ENCODE results near the gene TMEM204. TPM values are rescaled to one million over a fixed set of nuclear protein-coding genes. Genes with fewer than 3 reads are reported as not detected.
A peak's percentile ranks its signal among the peaks of the same experiment; 100 is the strongest.

TMEM204 gene
- total and polyA plus RNA-seq, 3 experiments from 2014 or later: 27.1 to 68.4 (median 30.9) TPM

- no peak overlapping the region for H3K4me3 ChIP-seq (ENCODE audit: low read length)
- peaks cover 0 to 90% (median 13%) of the 10 kb centered on the region in 3 donors for H3K36me3 Mint-ChIP-seq
- peaks cover 20% of the 10 kb centered on the region for H3K36me3 ChIP-seq (ENCODE audit: insufficient read depth, low read length)
- no peaks in the 10 kb centered on the region for H3K27me3 ChIP-seq (ENCODE audit: insufficient read depth, low read length, poor library complexity, severe bottlenecking)
- no peaks in the 10 kb centered on the region for H3K9me3 ChIP-seq (ENCODE audit: low read length)
- peaks cover 52% of the 10 kb centered on the region for H3K4me1 ChIP-seq (ENCODE audit: insufficient read depth, low read length)
- H3K4me1 Mint-ChIP-seq: peaks cover 45 to 89% (median 68%) of the 10 kb centered on the region in 3 donors
- CTCF ChIA-PET: interaction anchor here (0.8 to 1.0 kb wide), 2 partner anchors 12 to 181 kb away, joined by 3 read pairs; partner anchors contain the start of gene TMEM204
- DNase-seq: peak in 1 of 5 donors; percentile 47
- no peaks in the 10 kb centered on the region for H3K9me3 Mint-ChIP-seq
- POLR2A ChIA-PET: interaction anchor here (0.6 to 1.3 kb wide), 2 partner anchors 15 to 789 kb away, joined by 3 to 5 read pairs; no protein-coding TSS in a partner anchor
- H3K27ac ChIP-seq (ENCODE audit: low read depth, low read length): no peak overlapping the region
- H3K4me3 Mint-ChIP-seq: peak overlapping the region in 4 of 7 donors; percentile 25 to 60 (median 48)
- H3K27ac Mint-ChIP-seq: peak overlapping the region; percentile 18 to 86 (median 71)
- H3K27me3 Mint-ChIP-seq: no peaks in the 10 kb centered on the region
Observed at GRCh38 chr16:1545044-1546040, 11.9 kb downstream of the TMEM204 start.

GRCh38 chr16:1546430-1546829, 13.0 kb downstream of the TMEM204 start:
- Histone ChIP-seq H3K9me3 (ENCODE audit: low read length) (no peaks in the 10 kb centered on the region), H3K36me3 (ENCODE audit: insufficient read depth, low read length) (peaks cover 14% of the 10 kb centered on the region), H3K4me1 (ENCODE audit: insufficient read depth, low read length) (peaks cover 49% of the 10 kb centered on the region), H3K4me3 (ENCODE audit: low read length) (no peak overlapping the region), H3K27ac (ENCODE audit: low read depth, low read length) (no peak overlapping the region), H3K27me3 (ENCODE audit: insufficient read depth, low read length, poor library complexity, severe bottlenecking) (no peaks in the 10 kb centered on the region)
- H3K9me3 Mint-ChIP-seq: no peaks in the 10 kb centered on the region
- H3K27me3 Mint-ChIP-seq: no peaks in the 10 kb centered on the region
- CTCF ChIA-PET: interaction anchor here (0.5 kb wide), 1 partner anchor 121 kb away, joined by 3 read pairs; no protein-coding TSS in a partner anchor
- POLR2A ChIA-PET: interaction anchor here (0.7 kb wide), 1 partner anchor 11 kb away, joined by 3 read pairs; no protein-coding TSS in a partner anchor
- H3K4me1 Mint-ChIP-seq: peaks cover 40 to 90% (median 63%) of the 10 kb centered on the region in 3 donors
- peaks cover 0 to 87% (median 11%) of the 10 kb centered on the region in 3 donors for H3K36me3 Mint-ChIP-seq
- H3K4me3 Mint-ChIP-seq: peak overlapping the region in 2 of 7 donors; percentile 20 to 69
- H3K27ac Mint-ChIP-seq: peak overlapping the region in 1 of 8 donors; percentile 21
- DNase-seq: no peak

- ChIA-PET CTCF (interaction anchor here (1.1 kb wide), 1 partner anchor 159 kb away, joined by 3 read pairs; no protein-coding TSS in a partner anchor), POLR2A (no interaction called here)
- H3K9me3 Mint-ChIP-seq: no peaks in the 10 kb centered on the region
- no peak for DNase-seq
- Histone ChIP-seq H3K27ac (ENCODE audit: low read depth, low read length) (no peak overlapping the region), H3K4me1 (ENCODE audit: insufficient read depth, low read length) (peaks cover 40% of the 10 kb centered on the region), H3K9me3 (ENCODE audit: low read length) (no peaks in the 10 kb centered on the region), H3K36me3 (ENCODE audit: insufficient read depth, low read length) (peaks cover 18% of the 10 kb centered on the region), H3K27me3 (ENCODE audit: insufficient read depth, low read length, poor library complexity, severe bottlenecking) (no peaks in the 10 kb centered on the region), H3K4me3 (ENCODE audit: low read length) (no peak overlapping the region)
- H3K36me3 Mint-ChIP-seq: peaks cover 0 to 85% (median 15%) of the 10 kb centered on the region in 3 donors
- H3K27me3 Mint-ChIP-seq: no peaks in the 10 kb centered on the region
- peaks cover 34 to 87% (median 64%) of the 10 kb centered on the region in 3 donors for H3K4me1 Mint-ChIP-seq
- peak overlapping the region in 2 of 7 donors; percentile 5 to 40 for H3K4me3 Mint-ChIP-seq
- H3K27ac Mint-ChIP-seq: peak overlapping the region in 2 of 8 donors; percentile 12 to 85
Observed at GRCh38 chr16:1548233-1548632, 14.8 kb downstream of the TMEM204 start.

GRCh38 chr16:1548727-1549126, 15.3 kb downstream of the TMEM204 start:
- H3K4me3 ChIP-seq (ENCODE audit: low read length): no peak overlapping the region
- DNase-seq: no peak
- POLR2A ChIA-PET: no interaction called here
- peaks cover 35% of the 10 kb centered on the region for H3K4me1 ChIP-seq (ENCODE audit: insufficient read depth, low read length)
- no peaks in the 10 kb centered on the region for H3K9me3 ChIP-seq (ENCODE audit: low read length)
- no peak overlapping the region for H3K27ac ChIP-seq (ENCODE audit: low read depth, low read length)
- Mint-ChIP-seq H3K4me3 (no peak overlapping the region), H3K27ac (peak overlapping the region in 2 of 8 donors; percentile 12 to 88), H3K9me3 (no peaks in the 10 kb centered on the region), H3K36me3 (peaks cover 0 to 85% (median 14%) of the 10 kb centered on the region in 3 donors), H3K27me3 (no peaks in the 10 kb centered on the region), H3K4me1 (peaks cover 29 to 87% (median 60%) of the 10 kb centered on the region in 3 donors)
- peaks cover 18% of the 10 kb centered on the region for H3K36me3 ChIP-seq (ENCODE audit: insufficient read depth, low read length)
- H3K27me3 ChIP-seq (ENCODE audit: insufficient read depth, low read length, poor library complexity, severe bottlenecking): no peaks in the 10 kb centered on the region
- CTCF ChIA-PET: interaction anchor here (1.1 kb wide), 1 partner anchor 159 kb away, joined by 3 read pairs; no protein-coding TSS in a partner anchor

- CTCF ChIA-PET: interaction anchor here (0.8 kb wide), 1 partner anchor 11 kb away, joined by 3 read pairs; no protein-coding TSS in a partner anchor
- no peak overlapping the region for H3K4me3 Mint-ChIP-seq
- Histone ChIP-seq H3K4me3 (ENCODE audit: low read length) (no peak overlapping the region), H3K27me3 (ENCODE audit: insufficient read depth, low read length, poor library complexity, severe bottlenecking) (no peaks in the 10 kb centered on the region), H3K4me1 (ENCODE audit: insufficient read depth, low read length) (peaks cover 29% of the 10 kb centered on the region), H3K9me3 (ENCODE audit: low read length) (no peaks in the 10 kb centered on the region), H3K27ac (ENCODE audit: low read depth, low read length) (no peak overlapping the region), H3K36me3 (ENCODE audit: insufficient read depth, low read length) (peaks cover 23% of the 10 kb centered on the region)
- H3K4me1 Mint-ChIP-seq: peaks cover 30 to 86% (median 54%) of the 10 kb centered on the region in 3 donors
- POLR2A ChIA-PET: no interaction called here
- H3K27me3 Mint-ChIP-seq: no peaks in the 10 kb centered on the region
- H3K9me3 Mint-ChIP-seq: no peaks in the 10 kb centered on the region
- H3K27ac Mint-ChIP-seq: peak overlapping the region in 2 of 8 donors; percentile 36 to 60
- DNase-seq: no peak
- H3K36me3 Mint-ChIP-seq: peaks cover 0 to 93% (median 15%) of the 10 kb centered on the region in 3 donors
Observed at GRCh38 chr16:1550069-1550468, 16.6 kb downstream of the TMEM204 start.

- CTCF ChIA-PET: no interaction called here
- no peak overlapping the region for H3K27ac Mint-ChIP-seq
Observed at GRCh38 chr16:1550696-1551095, 17.2 kb downstream of the TMEM204 start.

GRCh38 chr16:1551166-1551565, 17.7 kb downstream of the TMEM204 start:
- ChIA-PET POLR2A (no interaction called here), CTCF (no interaction called here)
- no peak overlapping the region for H3K27ac Mint-ChIP-seq

More at GRCh38 chr16:1550696-1551095, 17.2 kb downstream of the TMEM204 start:
- DNase-seq: no peak
- POLR2A ChIA-PET: no interaction called here
- no peak overlapping the region for H3K4me3 Mint-ChIP-seq
- Histone ChIP-seq H3K27me3 (ENCODE audit: insufficient read depth, low read length, poor library complexity, severe bottlenecking) (no peaks in the 10 kb centered on the region), H3K27ac (ENCODE audit: low read depth, low read length) (no peak overlapping the region), H3K4me1 (ENCODE audit: insufficient read depth, low read length) (peaks cover 22% of the 10 kb centered on the region), H3K36me3 (ENCODE audit: insufficient read depth, low read length) (peaks cover 24% of the 10 kb centered on the region), H3K9me3 (ENCODE audit: low read length) (no peaks in the 10 kb centered on the region), H3K4me3 (ENCODE audit: low read length) (no peak overlapping the region)
- H3K9me3 Mint-ChIP-seq: no peaks in the 10 kb centered on the region
- no peaks in the 10 kb centered on the region for H3K27me3 Mint-ChIP-seq
- peaks cover 0 to 93% (median 19%) of the 10 kb centered on the region in 3 donors for H3K36me3 Mint-ChIP-seq
- H3K4me1 Mint-ChIP-seq: peaks cover 26 to 79% (median 47%) of the 10 kb centered on the region in 3 donors

More at GRCh38 chr16:1551166-1551565, 17.7 kb downstream of the TMEM204 start:
- Mint-ChIP-seq H3K36me3 (peaks cover 0 to 95% (median 19%) of the 10 kb centered on the region in 3 donors), H3K27me3 (no peaks in the 10 kb centered on the region), H3K9me3 (no peaks in the 10 kb centered on the region), H3K4me1 (peaks cover 24 to 75% (median 45%) of the 10 kb centered on the region in 3 donors), H3K4me3 (no peak overlapping the region)
- Histone ChIP-seq H3K27ac (ENCODE audit: low read depth, low read length) (no peak overlapping the region), H3K9me3 (ENCODE audit: low read length) (no peaks in the 10 kb centered on the region), H3K27me3 (ENCODE audit: insufficient read depth, low read length, poor library complexity, severe bottlenecking) (no peaks in the 10 kb centered on the region), H3K4me1 (ENCODE audit: insufficient read depth, low read length) (peaks cover 18% of the 10 kb centered on the region), H3K4me3 (ENCODE audit: low read length) (no peak overlapping the region), H3K36me3 (ENCODE audit: insufficient read depth, low read length) (peaks cover 24% of the 10 kb centered on the region)
- DNase-seq: no peak
